SK-N-SH (cell line): ENCODE measurements around the gene CUL9. TPM values are rescaled to one million over a fixed set of nuclear protein-coding genes. Genes with fewer than 3 reads are reported as not detected.

Experiments
- CTCF ChIA-PET: fragments of 300-600, 350-600 bp; formaldehyde crosslinking; extraction: SDS; loops from one replicate; lab custom pipeline; 2021; lab: Yijun Ruan, JAX
- POLR2A ChIA-PET: fragments of 350-600 bp; sonication (Branson Sonifier 250); formaldehyde crosslinking; extraction: SDS; loops from one replicate; lab custom pipeline; 2020; ENCODE audit warnings: antibody characterized with exemption, inconsistent platforms; lab: Yijun Ruan, JAX
- DNase-seq: peaks from one replicate; pipeline ENCODE4 v3.0.0; 2012
- H2AFZ ChIP-seq: fragments of 200-600 bp; sonication (generic); 2 replicates; pipeline ENCODE4 v1.8.1; 2016; ENCODE audit warnings: antibody characterized with exemption, mild to moderate bottlenecking, low read depth
- H3F3A ChIP-seq: fragments of 200-600 bp; sonication (generic); replicated peaks from 2 replicates; pipeline ENCODE3; 2016; ENCODE audit warnings: antibody characterized with exemption, mild to moderate bottlenecking; ENCODE audit not compliant: insufficient read depth
- H3K27ac ChIP-seq, 2 experiments: fragments of 200-500 bp in 1 of 2; fragments of 200-600 bp in 1 of 2; sonication (Bioruptor generic) in 1 of 2; sonication (generic), shearing (Covaris generic) in 1 of 2; 2 replicates each; pipeline versions ENCODE4 v1.5.1 to v1.6.1; 2014 to 2016; ENCODE audit warnings: low read depth in 2 of 2, inconsistent platforms in 1 of 2, low read length in 1 of 2, mild to moderate bottlenecking in 1 of 2, mixed read lengths in 1 of 2
- H3K27me3 ChIP-seq: fragments of 200-600 bp; sonication (generic), shearing (Covaris generic); 2 replicates; pipeline ENCODE4 v1.6.1; 2016; ENCODE audit warnings: mixed run types; ENCODE audit not compliant: insufficient read depth
- H3K36me3 ChIP-seq, 2 experiments: fragments of 200-500 bp in 1 of 2; fragments of 200-600 bp in 1 of 2; sonication (Bioruptor generic) in 1 of 2; sonication (generic) in 1 of 2; replicated peaks in 1 of 2; 2 replicates each; pipeline versions ENCODE3 to v1.5.1; 2014 to 2016; ENCODE audit warnings: low read length in 1 of 2, mild to moderate bottlenecking in 1 of 2; ENCODE audit not compliant: insufficient read depth in 2 of 2, control insufficient read depth in 1 of 2
- H3K4me1 ChIP-seq, 2 experiments: fragments of 200-500 bp in 1 of 2; fragments of 200-600 bp in 1 of 2; sonication (Bioruptor generic) in 1 of 2; sonication (generic), shearing (Covaris generic) in 1 of 2; 2 replicates each; pipeline versions ENCODE4 v1.5.1 to v1.6.1; 2014 to 2016; ENCODE audit warnings: low read depth in 1 of 2, low read length in 1 of 2, mixed run types in 1 of 2; ENCODE audit not compliant: insufficient read depth in 2 of 2, control insufficient read depth in 1 of 2
- H3K4me2 ChIP-seq: fragments of 200-600 bp; sonication (generic), shearing (Covaris generic); 2 replicates; pipeline ENCODE4 v1.6.1; 2017; ENCODE audit warnings: mixed run types
- H3K4me3 ChIP-seq, 2 experiments: fragments of 200-500 bp in 1 of 2; fragments of 200-600 bp in 1 of 2; sonication (Bioruptor generic) in 1 of 2; sonication (generic), shearing (Covaris generic) in 1 of 2; 2 replicates each; pipeline versions ENCODE4 v1.5.1 to v1.8.1; 2014 to 2016; ENCODE audit warnings: low read depth in 2 of 2, inconsistent platforms in 1 of 2, low read length in 1 of 2, mild to moderate bottlenecking in 1 of 2, mixed read lengths in 1 of 2, moderate library complexity in 1 of 2
- H3K79me2 ChIP-seq: fragments of 200-600 bp; sonication (generic); 2 replicates; pipeline ENCODE4 v1.8.1; 2017; ENCODE audit warnings: mild to moderate bottlenecking; ENCODE audit not compliant: insufficient read depth
- H3K9ac ChIP-seq: fragments of 200-600 bp; sonication (generic); 2 replicates; pipeline ENCODE4 v1.6.1; 2017; ENCODE audit warnings: mixed run types
- H3K9me2 ChIP-seq: fragments of 200-600 bp; sonication (generic); 2 replicates; pipeline ENCODE4 v1.6.1; 2017; ENCODE audit warnings: mixed run types
- H3K9me3 ChIP-seq: fragments of 200-600 bp; sonication (generic); 2 replicates; pipeline ENCODE4 v1.6.1; 2017; ENCODE audit warnings: mixed run types, mild to moderate bottlenecking, moderate library complexity
- H4K20me1 ChIP-seq: fragments of 200-600 bp; sonication (generic); 2 replicates; pipeline ENCODE4 v1.6.1; 2017; ENCODE audit warnings: mild to moderate bottlenecking, mixed run types; ENCODE audit not compliant: insufficient read depth
- CHD2 ChIP-seq: fragments of 150-350 bp; IDR thresholded peaks from 2 replicates; pipeline ENCODE4 v1.6.1; 2018; ENCODE audit warnings: low read length; ENCODE audit not compliant: partially characterized antibody
- EP300 ChIP-seq, 2 experiments: IDR thresholded peaks; 2 replicates each; pipeline versions ENCODE4 v1.4.0 to v1.6.1; 2012; ENCODE audit warnings: borderline replicate concordance in 1 of 2, low read depth in 1 of 2, low read length in 1 of 2
- EZH2phosphoT487 ChIP-seq: fragments of 200-600 bp; sonication (generic); IDR thresholded peaks from 2 replicates; pipeline ENCODE4 v1.6.1; 2017; ENCODE audit warnings: low read depth, mixed run types, mild to moderate bottlenecking, antibody characterized with exemption, moderate library complexity, borderline replicate concordance
- FOSL2 ChIP-seq: IDR thresholded peaks from 2 replicates; pipeline ENCODE4 v1.4.0; 2012; ENCODE audit warnings: low read depth, mild to moderate bottlenecking, moderate library complexity, borderline replicate concordance
- FOXJ3 ChIP-seq: sonication (generic); formaldehyde crosslinking; IDR thresholded peaks from 2 replicates; pipeline ENCODE4 v1.5.1; 2020; ENCODE audit warnings: mild to moderate bottlenecking, missing genetic modification reagents
- FOXM1 ChIP-seq: IDR thresholded peaks from 2 replicates; pipeline ENCODE4 v1.4.0; 2012; ENCODE audit warnings: low read depth, mild to moderate bottlenecking
- GABPA ChIP-seq: IDR thresholded peaks from 2 replicates; pipeline ENCODE4 v1.4.0; 2012; ENCODE audit warnings: low read depth, mild to moderate bottlenecking
- JUND ChIP-seq: IDR thresholded peaks from 2 replicates; pipeline ENCODE4 v1.4.0; 2012
- MAX ChIP-seq: IDR thresholded peaks from 2 replicates; pipeline ENCODE4 v1.4.0; 2012; ENCODE audit warnings: low read depth
- MEF2A ChIP-seq: IDR thresholded peaks from 2 replicates; pipeline ENCODE4 v1.4.0; 2012; ENCODE audit warnings: low read depth, borderline replicate concordance
- MXI1 ChIP-seq: IDR thresholded peaks from 2 replicates; pipeline ENCODE4 v1.6.1; 2012; ENCODE audit warnings: mild to moderate bottlenecking, low read depth, low read length, improper control_type of control experiment
- NFIC ChIP-seq: IDR thresholded peaks from 2 replicates; pipeline ENCODE4 v1.4.0; 2012; ENCODE audit warnings: borderline replicate concordance
- NRF1 ChIP-seq: IDR thresholded peaks from 2 replicates; pipeline ENCODE4 v1.6.1; 2012; ENCODE audit warnings: low read depth, mild to moderate bottlenecking, low read length
- PBX3 ChIP-seq: IDR thresholded peaks from 2 replicates; pipeline ENCODE4; 2012
- POLR2AphosphoS5 ChIP-seq: IDR thresholded peaks from 2 replicates; pipeline ENCODE4 v1.6.1; 2012; ENCODE audit warnings: low read depth, low read length
- RAD21 ChIP-seq: IDR thresholded peaks from 2 replicates; pipeline ENCODE4 v1.6.1; 2012; ENCODE audit warnings: mild to moderate bottlenecking, low read length
- RCOR1 ChIP-seq: fragments of 150-350 bp; IDR thresholded peaks from 2 replicates; pipeline ENCODE4 v1.6.1; 2017; ENCODE audit warnings: antibody characterized with exemption, low read length
- REST ChIP-seq: IDR thresholded peaks from 2 replicates; pipeline ENCODE4 v1.6.1; 2012; ENCODE audit warnings: mild to moderate bottlenecking, low read depth, low read length, moderate library complexity
- SIN3A ChIP-seq: IDR thresholded peaks from 2 replicates; pipeline ENCODE4 v1.6.1; 2012; ENCODE audit warnings: low read depth, mild to moderate bottlenecking, low read length, moderate library complexity, borderline replicate concordance
- TAF1 ChIP-seq: IDR thresholded peaks from 2 replicates; pipeline ENCODE4 v1.6.1; 2012; ENCODE audit warnings: low read depth, mild to moderate bottlenecking, low read length, moderate library complexity, borderline replicate concordance
- TEAD4 ChIP-seq: IDR thresholded peaks from 2 replicates; pipeline ENCODE4 v1.4.0; 2012; ENCODE audit warnings: mild to moderate bottlenecking, borderline replicate concordance; ENCODE audit not compliant: insufficient read depth
- YY1 ChIP-seq: IDR thresholded peaks from 2 replicates; pipeline ENCODE4 v1.4.0; 2012; ENCODE audit warnings: low read depth, mild to moderate bottlenecking
- WGBS: methylation state at CpG from one replicate; pipeline ENCODE4 v1.1.6; 2017; ENCODE audit warnings: low lambda C conversion rate; 5-methylcytosine and 5-hydroxymethylcytosine counted together
- polyA plus RNA-seq, 3 experiments: library from polyadenylated mRNA; depleted of rRNA; stranded (reverse); fragments of >200 nt; gene quantifications; 2 replicates each; pipeline ENCODE4 v1.2.3, GENCODE V29; 2012
- TF ChIP-seq, protein P1 (sequence below): IDR thresholded peaks from 2 replicates; pipeline ENCODE4 v1.4.0; 2012; ENCODE audit warnings: low read depth, borderline replicate concordance

Gene CUL9
- 36.8 and 37.7 TPM in 2 replicates for polyA plus RNA-seq (2012; rRNA removed)
- polyA plus RNA-seq (2012; cell fraction: cytosol; rRNA removed): 13.6 and 15.6 TPM in 2 replicates
- polyA plus RNA-seq (2012; cell fraction: nucleus; rRNA removed): 241 and 294 TPM in 2 replicates

DNA sequence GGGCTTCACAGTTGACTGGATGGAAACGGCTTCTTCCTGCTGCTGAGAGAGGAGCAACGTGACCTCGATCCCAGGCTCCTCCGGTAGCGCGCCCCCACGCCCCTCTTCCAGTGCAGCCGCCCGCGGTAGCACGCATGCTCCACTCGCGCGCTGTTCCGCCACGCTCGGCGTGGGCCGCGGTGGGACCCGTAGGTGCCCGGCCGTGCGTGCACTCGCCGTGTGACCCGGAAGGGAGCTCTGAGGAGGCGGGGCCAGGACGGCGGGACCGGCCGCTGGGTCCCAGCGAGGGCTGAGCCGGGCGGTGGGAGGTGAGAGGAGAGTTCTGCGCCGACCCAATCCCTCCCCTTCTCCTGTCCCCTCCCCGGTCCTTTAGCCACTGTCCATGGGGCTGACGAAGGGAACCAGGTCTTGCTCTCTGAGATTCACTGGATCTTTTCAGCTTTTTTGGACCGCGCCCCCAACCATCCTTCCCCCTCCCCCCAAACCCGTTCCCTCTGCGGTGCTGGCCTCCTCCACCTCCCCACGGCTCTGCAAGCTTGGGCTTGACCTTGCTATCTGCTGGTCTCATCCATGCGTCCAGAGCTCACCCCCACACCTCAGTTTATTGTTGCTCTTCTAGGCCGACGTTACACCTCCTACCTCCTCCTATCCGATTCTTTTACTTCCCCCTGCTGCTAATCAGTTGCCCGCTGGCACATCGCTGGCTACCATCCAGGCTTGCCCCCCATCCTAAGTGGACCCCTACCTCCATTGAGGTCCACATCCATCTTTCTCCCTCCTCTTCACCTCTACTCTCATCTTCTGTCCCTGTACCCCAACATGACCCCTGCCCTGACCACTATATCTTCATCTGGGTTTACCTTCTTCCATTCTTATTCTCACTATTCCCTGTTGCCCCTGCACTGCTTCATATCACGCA, at the start of gene CUL9:
Gene CUL9, plus strand, starts transcription at position 255 of the 919 bp plus-strand sequence. CDS start 2,115 bp downstream, outside the sequence.
- CTCF ChIA-PET: interaction anchor here (0.9 to 1.2 kb wide), 4 partner anchors 10 to 39 kb away, joined by 3 to 5 read pairs (median 4); partner anchors contain the start of gene SRF
- peak; percentile 94 for DNase-seq
- H3K27ac ChIP-seq: peak within 1 kb of the TSS; percentile 56 to 84; a peak in 3 of 4 replicates
- TF ChIP-seq CHD2: peak; percentile 73
- no peak for TF ChIP-seq YY1
- TF ChIP-seq NRF1: peak; percentile 68
- TF ChIP-seq TAF1: peak; percentile 65
- peak; percentile 85 for TF ChIP-seq MXI1
- TF ChIP-seq RCOR1: no peak
- TF ChIP-seq RAD21: no peak
- no peak for TF ChIP-seq FOXJ3 (CRISPR knock-in tag)
- peak; percentile 43 for TF ChIP-seq PBX3
- TF ChIP-seq JUND: no peak
- TF ChIP-seq SIN3A: peak; percentile 77; the same call in 1 of the 2 replicates
- peak; percentile 66; the same call in 1 of the 2 replicates for TF ChIP-seq MAX
- TF ChIP-seq REST: no peak
- no peak for TF ChIP-seq NFIC
- TF ChIP-seq EZH2phosphoT487: no peak
- no peak for TF ChIP-seq TEAD4
- TF ChIP-seq POLR2AphosphoS5: peak; percentile 89
- no peak for TF ChIP-seq FOXM1
- TF ChIP-seq, protein P1, sequence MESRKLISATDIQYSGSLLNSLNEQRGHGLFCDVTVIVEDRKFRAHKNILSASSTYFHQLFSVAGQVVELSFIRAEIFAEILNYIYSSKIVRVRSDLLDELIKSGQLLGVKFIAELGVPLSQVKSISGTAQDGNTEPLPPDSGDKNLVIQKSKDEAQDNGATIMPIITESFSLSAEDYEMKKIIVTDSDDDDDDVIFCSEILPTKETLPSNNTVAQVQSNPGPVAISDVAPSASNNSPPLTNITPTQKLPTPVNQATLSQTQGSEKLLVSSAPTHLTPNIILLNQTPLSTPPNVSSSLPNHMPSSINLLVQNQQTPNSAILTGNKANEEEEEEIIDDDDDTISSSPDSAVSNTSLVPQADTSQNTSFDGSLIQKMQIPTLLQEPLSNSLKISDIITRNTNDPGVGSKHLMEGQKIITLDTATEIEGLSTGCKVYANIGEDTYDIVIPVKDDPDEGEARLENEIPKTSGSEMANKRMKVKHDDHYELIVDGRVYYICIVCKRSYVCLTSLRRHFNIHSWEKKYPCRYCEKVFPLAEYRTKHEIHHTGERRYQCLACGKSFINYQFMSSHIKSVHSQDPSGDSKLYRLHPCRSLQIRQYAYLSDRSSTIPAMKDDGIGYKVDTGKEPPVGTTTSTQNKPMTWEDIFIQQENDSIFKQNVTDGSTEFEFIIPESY: 0 out of 2 replicates have a peak, but pooled peaks have one; percentile 47
- TF ChIP-seq FOSL2: no peak
- TF ChIP-seq EP300 (IDR thresholded peaks at IDR 0.05; ENCODE audit: borderline replicate concordance in 1 of 2, low read depth in 1 of 2, low read length in 1 of 2): no peak
- TF ChIP-seq MEF2A: no peak
- TF ChIP-seq GABPA: peak; percentile 77

More for the DNA sequence above, at the start of gene CUL9:
- no peaks in the 10 kb centered on the region for H4K20me1 ChIP-seq
- no peaks in the 10 kb centered on the region for H3K27me3 ChIP-seq
- peaks cover 8% of the 10 kb centered on the region for H3F3A ChIP-seq
- peak within 1 kb of the TSS; percentile 80 for H3K4me2 ChIP-seq
- peaks cover 28% of the 10 kb centered on the region; the same call in 1 of the 2 replicates for H3K79me2 ChIP-seq
- peaks cover 4 to 19% of the 10 kb centered on the region in 2 experiments; a peak in 2 of 4 replicates for H3K4me1 ChIP-seq
- H3K36me3 ChIP-seq: peaks cover 22 to 62% of the 10 kb centered on the region in 2 experiments
- no peaks in the 10 kb centered on the region for H3K9me2 ChIP-seq
- H3K4me3 ChIP-seq: peak within 1 kb of the TSS; percentile 56 to 72
- peak within 1 kb of the TSS; percentile 88; the same call in 1 of the 2 replicates for H2AFZ ChIP-seq
- 2% methylated on average over 22 of the region's 51 CpGs for WGBS
- H3K9ac ChIP-seq: peak within 1 kb of the TSS; percentile 62
- no peaks in the 10 kb centered on the region for H3K9me3 ChIP-seq
- POLR2A ChIA-PET: interaction anchor here (0.6 to 1.3 kb wide), 9 partner anchors 8 to 186 kb away, joined by 3 to 4 read pairs (median 3); partner anchors contain the start of gene DNPH1
